Measurements from ENCODE around the gene AHNAK. TPM values are rescaled to one million over a fixed set of nuclear protein-coding genes. Genes with fewer than 3 reads are reported as not detected.

The AHNAK gene
- total and polyA plus RNA-seq, 2 donors (not counting 3 experiments of a cell fraction or from before 2014, with no cell fraction given): 35.2 to 436 TPM

- H3K4me2 ChIP-seq (ENCODE audit: insufficient read depth, low read length): peak overlapping the region; percentile 35
- no peak overlapping the region for H3K4me3 ChIP-seq (replicated peaks in 1 of 3; ENCODE audit: insufficient read depth in 1 of 3, low read depth in 1 of 3, low read length in 3 of 3)
- H3K4me1 ChIP-seq (ENCODE audit: control insufficient read depth, extremely low read depth, insufficient read depth, low read length): peaks cover 53% of the 10 kb centered on the region
- POLR2A ChIA-PET: interaction anchor here (1.0 kb wide), 1 partner anchor 12 kb away, joined by 3 read pairs; no protein-coding TSS in a partner anchor
- H3K9ac ChIP-seq (replicated peaks; ENCODE audit: extremely low read depth, insufficient read depth, low read length): no peak overlapping the region
- no TSS peak for BruUV-seq (replicated peaks)
- H4K20me1 ChIP-seq (replicated peaks; ENCODE audit: control insufficient read depth, extremely low read depth, insufficient read depth, low read length): peaks cover 7% of the 10 kb centered on the region
- DNase-seq (ENCODE audit: low read depth, low spot score) (peak; percentile 60), FAIRE-seq (peak; percentile 93)
- H3K27ac ChIP-seq (ENCODE audit: insufficient read depth, low read depth, low read length): no peak overlapping the region
- H3K79me2 ChIP-seq (ENCODE audit: control insufficient read depth, insufficient read depth, low read length): peaks cover 97% of the 10 kb centered on the region
- TF ChIP-seq POLR2AphosphoS5 (IDR thresholded peaks at IDR 0.05; ENCODE audit: insufficient read depth, low read depth, low read length) (peak; percentile 33), EZH2 (IDR thresholded peaks at IDR 0.05; ENCODE audit: borderline replicate concordance, low read depth, low read length, severe bottlenecking) (no peak), FOS (IDR thresholded peaks at IDR 0.05; ENCODE audit: borderline replicate concordance, insufficient read depth, low read length) (no peak), MYC (IDR thresholded peaks at IDR 0.05; ENCODE audit: low read depth, low read length) (no peak), POLR2A (IDR thresholded peaks at IDR 0.05; ENCODE audit: low read depth, low read length) (peak; percentile 18)
- dilution Hi-C loops (cut with MboI; ENCODE audit: extremely low pct_ligation_motif_present, low sequenced_read_pairs) (no loop called here), intact Hi-C loops (cut with micrococcal nuclease) (loop anchor here (5.0 kb wide), 1 partner anchor 159 kb away; no protein-coding TSS in a partner anchor)
- no peaks in the 10 kb centered on the region for H3K9me1 ChIP-seq (replicated peaks; ENCODE audit: control insufficient read depth, extremely low read depth, insufficient read depth, low read length)
- H3K36me3 ChIP-seq (ENCODE audit: control insufficient read depth in 2 of 2, extremely low read depth in 1 of 2, insufficient read depth in 2 of 2, low read length in 2 of 2): peaks cover 0 to 2% of the 10 kb centered on the region in 2 experiments
- H3K27me3 ChIP-seq (ENCODE audit: control insufficient read depth in 2 of 2, insufficient read depth in 2 of 2, low read length in 2 of 2): no peaks in the 10 kb centered on the region
- no peak overlapping the region for H2AFZ ChIP-seq (ENCODE audit: low read depth, low read length)
- CTCF ChIA-PET: interaction anchor here (2.0 to 11.2 kb wide), 5 partner anchors 17 to 147 kb away, joined by 10 to 377 read pairs (median 122); no protein-coding TSS in a partner anchor
- no peaks in the 10 kb centered on the region for H3K9me3 ChIP-seq (replicated peaks; ENCODE audit: control insufficient read depth, insufficient read depth, low read length)
Measured at GRCh38 chr11:62540804-62541701, 5.6 kb downstream of the AHNAK start.
